A673 (cell line): ENCODE data around the gene MSH2.

Experiments
- CTCF ChIP-seq: fragments of 300-800, 200-600 bp; sonication (generic); conservative IDR thresholded peaks from 2 replicates; pipeline ENCODE4 v1.5.1; 2017; ENCODE audit warnings: low read depth, mild to moderate bottlenecking, antibody characterized with exemption, low read length, moderate library complexity, mixed read lengths
- EZH2 ChIP-seq: fragments of 200-600 bp; sonication (generic); IDR thresholded peaks from 2 replicates; pipeline ENCODE4 v1.6.1; 2017; ENCODE audit warnings: borderline replicate concordance, low read depth, mild to moderate bottlenecking, mixed read lengths, antibody characterized with exemption, low read length; ENCODE audit not compliant: poor library complexity, severe bottlenecking

GRCh38 chr2:47359375-47359868 is 43.5 kb upstream of the MSH2 start:
- TF ChIP-seq CTCF (no peak), EZH2 (no peak)
